Lower leg skin (tissue), 3 donors: ENCODE measurements around the gene POLA1.

Experiments
- POLR2A ChIP-seq, 2 donors: fragments of 450-650 bp; IDR thresholded peaks; one replicate each; pipeline ENCODE4 v1.6.1; 2016 to 2017; ENCODE audit warnings: antibody characterized with exemption in 2 of 2, mild to moderate bottlenecking in 1 of 2, moderate library complexity in 1 of 2
- TF ChIP-seq, protein P1 (sequence below), 3 donors: fragments of 450-650 bp; IDR thresholded peaks; one replicate each; pipeline ENCODE4 v1.5.1; 2016; ENCODE audit warnings: antibody characterized with exemption in 3 of 3, mild to moderate bottlenecking in 3 of 3, moderate library complexity in 2 of 3

DNA sequence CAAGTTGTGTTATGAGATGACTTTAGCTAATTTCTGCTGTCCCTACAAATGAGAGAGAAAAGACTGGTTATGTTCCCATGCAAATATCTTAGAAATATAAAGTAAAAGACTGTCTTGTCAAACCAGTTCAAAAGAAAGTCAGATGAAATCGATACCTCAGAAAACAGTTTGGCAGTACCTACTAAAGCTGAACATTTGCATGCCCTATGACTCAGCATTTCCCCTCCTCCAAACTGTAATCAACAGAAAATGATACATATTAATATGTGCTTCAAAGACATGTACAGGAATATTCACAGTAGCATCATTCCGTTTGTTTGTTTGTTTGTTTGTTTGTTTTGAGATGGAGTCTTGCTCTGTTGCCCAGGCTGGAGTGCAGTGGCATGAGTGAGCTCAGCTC is 231.7 kb downstream of the POLA1 start:
- TF ChIP-seq, protein P1, sequence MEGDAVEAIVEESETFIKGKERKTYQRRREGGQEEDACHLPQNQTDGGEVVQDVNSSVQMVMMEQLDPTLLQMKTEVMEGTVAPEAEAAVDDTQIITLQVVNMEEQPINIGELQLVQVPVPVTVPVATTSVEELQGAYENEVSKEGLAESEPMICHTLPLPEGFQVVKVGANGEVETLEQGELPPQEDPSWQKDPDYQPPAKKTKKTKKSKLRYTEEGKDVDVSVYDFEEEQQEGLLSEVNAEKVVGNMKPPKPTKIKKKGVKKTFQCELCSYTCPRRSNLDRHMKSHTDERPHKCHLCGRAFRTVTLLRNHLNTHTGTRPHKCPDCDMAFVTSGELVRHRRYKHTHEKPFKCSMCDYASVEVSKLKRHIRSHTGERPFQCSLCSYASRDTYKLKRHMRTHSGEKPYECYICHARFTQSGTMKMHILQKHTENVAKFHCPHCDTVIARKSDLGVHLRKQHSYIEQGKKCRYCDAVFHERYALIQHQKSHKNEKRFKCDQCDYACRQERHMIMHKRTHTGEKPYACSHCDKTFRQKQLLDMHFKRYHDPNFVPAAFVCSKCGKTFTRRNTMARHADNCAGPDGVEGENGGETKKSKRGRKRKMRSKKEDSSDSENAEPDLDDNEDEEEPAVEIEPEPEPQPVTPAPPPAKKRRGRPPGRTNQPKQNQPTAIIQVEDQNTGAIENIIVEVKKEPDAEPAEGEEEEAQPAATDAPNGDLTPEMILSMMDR (IDR thresholded peaks at IDR 0.05), result no peak
- no peak for TF ChIP-seq POLR2A (IDR thresholded peaks at IDR 0.05)
